Measurements from ENCODE around the gene GNPNAT1. TPM values are rescaled to one million over a fixed set of nuclear protein-coding genes. Genes with fewer than 3 reads are reported as not detected.

Gene GNPNAT1
- total and polyA plus RNA-seq, 5 donors: 5.0 to 15.2 (median 8.0) TPM

DNA sequence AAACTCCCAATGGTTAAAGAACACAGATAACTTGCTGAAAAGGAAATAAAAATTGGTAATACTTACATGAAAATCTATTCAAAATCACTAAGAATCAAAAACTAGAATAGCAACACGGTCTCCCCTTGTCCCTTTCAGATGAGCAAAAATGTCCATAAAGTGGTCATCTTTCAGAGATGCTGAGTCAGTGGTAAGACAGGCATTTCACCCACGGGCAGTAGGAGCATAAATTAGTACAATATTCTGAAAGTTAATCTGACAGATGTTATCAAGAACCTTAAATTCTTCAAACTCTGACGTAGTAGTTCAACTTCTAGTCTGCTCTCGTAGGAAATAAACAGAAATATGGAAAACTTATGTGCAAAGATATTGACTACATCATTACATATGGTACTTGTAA lies 33.1 kb upstream of the GNPNAT1 start:
- intact Hi-C loops (cut with DNase I): loop anchor here (2.0 to 10.0 kb wide), 6 partner anchors 136 to 480 kb away; no protein-coding TSS in a partner anchor
- Histone ChIP-seq H3K27me3 (ENCODE audit: control insufficient read depth, insufficient read depth) (no peaks in the 10 kb centered on the region), H3K4me1 (ENCODE audit: control insufficient read depth, insufficient read depth, low read length) (no peaks in the 10 kb centered on the region), H3K9me3 (ENCODE audit: control insufficient read depth, low read length) (no peaks in the 10 kb centered on the region), H3K4me3 (ENCODE audit: low read length) (no peak overlapping the region), H3K27ac (ENCODE audit: low read length) (no peak overlapping the region)
- DNase-seq (no peak), ATAC-seq (no peak)
- 43% methylated on average over 4 of the region's 4 CpGs for WGBS

DNA sequence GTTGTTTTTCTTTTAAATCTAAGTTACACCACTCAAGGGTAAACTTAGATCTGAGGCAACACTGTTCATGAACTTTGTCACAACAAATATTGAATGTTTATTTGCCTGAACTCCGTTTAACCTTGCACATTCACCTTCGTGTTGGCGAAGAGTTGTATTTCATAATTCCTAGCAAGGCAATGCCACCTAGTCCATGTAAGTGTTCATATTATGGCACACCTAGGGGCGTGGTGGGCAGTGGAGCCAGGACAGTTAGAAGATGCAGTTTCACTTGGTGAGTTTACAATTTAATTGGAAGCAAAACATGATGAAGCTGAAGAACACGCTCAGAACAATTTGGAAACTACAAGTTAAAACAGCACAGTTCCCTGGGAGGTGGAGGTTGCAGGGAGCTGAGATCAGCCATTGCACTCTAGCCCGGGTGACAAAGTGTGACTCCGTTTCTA lies 30.4 kb upstream of the GNPNAT1 start:
- no peak for DNase-seq
- no peak for ATAC-seq
- H3K4me1 ChIP-seq (ENCODE audit: control insufficient read depth, insufficient read depth, low read length): no peaks in the 10 kb centered on the region
- WGBS: 76% methylated on average over 7 of the region's 7 CpGs
- H3K27ac ChIP-seq (ENCODE audit: low read length): no peak overlapping the region
- no peaks in the 10 kb centered on the region for H3K9me3 ChIP-seq (ENCODE audit: control insufficient read depth, low read length)
- H3K27me3 ChIP-seq (ENCODE audit: control insufficient read depth, insufficient read depth): no peaks in the 10 kb centered on the region
- intact Hi-C loops (cut with DNase I): loop anchor here (5.0 to 10.0 kb wide), 5 partner anchors 140 to 483 kb away; no protein-coding TSS in a partner anchor
- H3K4me3 ChIP-seq (ENCODE audit: low read length): no peak overlapping the region

DNA sequence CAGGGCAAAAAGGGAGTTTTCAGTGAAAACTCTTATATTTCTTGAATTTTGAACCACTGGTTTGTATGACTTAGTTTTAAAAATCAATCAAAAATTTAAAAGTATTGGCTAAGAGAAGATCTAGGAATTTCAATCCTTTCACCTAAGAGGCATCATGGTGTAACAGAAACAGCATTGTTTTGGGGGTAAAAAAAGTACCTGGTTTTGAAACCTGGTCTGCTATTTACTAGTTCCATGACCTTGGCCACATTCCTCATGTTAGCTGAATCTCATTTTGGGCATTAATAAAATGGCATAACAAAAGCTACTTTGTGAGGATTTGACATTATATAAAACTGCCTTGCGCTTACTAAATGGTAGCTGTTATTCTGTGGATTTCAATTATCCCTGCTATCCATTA lies 16.7 kb upstream of the GNPNAT1 start:
- ATAC-seq (no peak), DNase-seq (no peak)
- intact Hi-C loops (cut with DNase I): no loop called here
- Histone ChIP-seq H3K27ac (ENCODE audit: low read length) (no peak overlapping the region), H3K9me3 (ENCODE audit: control insufficient read depth, low read length) (no peaks in the 10 kb centered on the region), H3K27me3 (ENCODE audit: control insufficient read depth, insufficient read depth) (no peaks in the 10 kb centered on the region), H3K4me3 (ENCODE audit: low read length) (no peak overlapping the region), H3K4me1 (ENCODE audit: control insufficient read depth, insufficient read depth, low read length) (no peaks in the 10 kb centered on the region)
- 92% methylated on average over 1 of the region's 1 CpG for WGBS

DNA sequence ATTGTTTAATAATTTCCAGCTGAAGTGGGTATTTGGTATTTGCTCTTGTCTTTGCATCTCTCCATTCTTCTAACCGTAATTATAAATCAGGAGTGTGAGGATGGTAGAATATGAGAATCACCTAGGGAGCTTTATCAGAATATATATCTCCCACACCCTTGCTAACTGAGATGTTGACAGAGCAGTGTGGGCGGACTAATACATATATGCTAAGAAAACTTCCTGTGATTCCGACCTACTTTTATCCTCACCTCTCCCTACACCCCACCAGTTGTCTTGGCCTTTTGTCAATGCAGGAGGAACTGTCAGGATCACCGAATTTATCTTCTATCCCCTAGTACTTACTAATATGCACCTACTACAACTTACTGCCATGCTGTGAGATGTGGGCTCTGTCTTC lies 14.7 kb upstream of the GNPNAT1 start:
- ATAC-seq (no peak), DNase-seq (no peak)
- 83% methylated on average over 4 of the region's 4 CpGs for WGBS
- H3K4me1 ChIP-seq (ENCODE audit: control insufficient read depth, insufficient read depth, low read length): no peaks in the 10 kb centered on the region
- no peaks in the 10 kb centered on the region for H3K27me3 ChIP-seq (ENCODE audit: control insufficient read depth, insufficient read depth)
- H3K27ac ChIP-seq (ENCODE audit: low read length): no peak overlapping the region
- intact Hi-C loops (cut with DNase I): no loop called here
- H3K4me3 ChIP-seq (ENCODE audit: low read length): no peak overlapping the region
- H3K9me3 ChIP-seq (ENCODE audit: control insufficient read depth, low read length): no peaks in the 10 kb centered on the region

DNA sequence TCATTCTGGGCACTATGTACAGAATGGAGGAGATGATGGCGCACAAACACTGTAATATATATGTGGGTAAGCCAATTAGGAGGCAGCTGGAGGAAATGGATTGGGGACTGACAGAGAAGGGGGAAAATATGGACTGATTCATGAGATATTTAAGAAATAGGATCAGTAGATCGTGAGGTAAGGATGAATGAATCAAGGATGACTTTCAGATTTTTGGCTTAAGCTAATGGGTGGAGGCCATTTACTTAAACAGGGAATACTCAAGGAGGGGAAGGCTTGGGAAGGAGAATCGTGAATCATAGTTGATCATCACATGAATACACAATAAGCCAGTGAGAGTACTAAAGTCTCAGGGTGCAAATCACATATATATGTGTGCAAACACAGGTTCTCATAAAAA lies 11.2 kb upstream of the GNPNAT1 start:
- ATAC-seq: no peak
- Histone ChIP-seq H3K4me1 (ENCODE audit: control insufficient read depth, insufficient read depth, low read length) (no peaks in the 10 kb centered on the region), H3K27ac (ENCODE audit: low read length) (no peak overlapping the region), H3K27me3 (ENCODE audit: control insufficient read depth, insufficient read depth) (no peaks in the 10 kb centered on the region), H3K4me3 (ENCODE audit: low read length) (no peak overlapping the region), H3K9me3 (ENCODE audit: control insufficient read depth, low read length) (no peaks in the 10 kb centered on the region)
- DNase-seq: no peak
- 86% methylated on average over 3 of the region's 3 CpGs for WGBS
- intact Hi-C loops (cut with DNase I): no loop called here

DNA sequence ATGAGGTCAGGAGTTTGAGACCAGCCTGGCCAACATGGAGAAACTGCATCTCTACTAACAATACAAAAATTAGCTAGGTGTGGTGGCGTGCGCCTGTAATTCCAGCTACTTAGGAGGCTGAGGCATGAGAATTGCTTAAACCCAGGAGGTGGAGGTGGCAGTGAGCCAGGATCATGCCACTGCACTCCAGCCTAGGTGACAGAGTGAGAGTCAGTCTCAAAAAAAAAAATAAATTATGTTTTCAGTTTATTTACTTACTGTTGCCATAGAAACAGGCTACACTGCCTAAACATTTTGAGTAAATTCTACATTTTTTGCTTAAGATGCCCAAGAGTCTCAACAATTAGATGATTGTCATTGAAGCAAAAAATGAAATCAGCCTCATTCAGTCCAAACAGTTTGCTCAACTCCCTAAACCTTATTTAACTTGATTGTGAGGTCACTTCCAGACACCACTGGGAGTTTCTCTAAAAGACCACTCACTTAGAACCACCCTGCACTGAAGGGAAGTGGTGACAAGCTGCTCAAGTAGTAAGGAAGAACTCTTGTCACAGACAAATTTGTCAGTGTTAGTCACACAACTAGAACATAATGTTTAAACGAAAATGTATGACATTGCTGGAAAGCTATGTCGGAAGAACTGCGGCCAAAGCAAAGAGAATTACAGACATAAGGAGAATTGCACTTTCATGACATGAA lies 9.8 kb upstream of the GNPNAT1 start:
- ATAC-seq: peak; percentile 75 to 93
- H3K27ac ChIP-seq (ENCODE audit: low read length): no peak overlapping the region
- peak in 2 of 3 donors; percentile 49 to 57 for DNase-seq
- H3K4me3 ChIP-seq (ENCODE audit: low read length): no peak overlapping the region
- no peaks in the 10 kb centered on the region for H3K9me3 ChIP-seq (ENCODE audit: control insufficient read depth, low read length)
- intact Hi-C loops (cut with DNase I): no loop called here
- WGBS: 62% methylated on average over 5 of the region's 5 CpGs
- no peaks in the 10 kb centered on the region for H3K27me3 ChIP-seq (ENCODE audit: control insufficient read depth, insufficient read depth)
- H3K4me1 ChIP-seq (ENCODE audit: control insufficient read depth, insufficient read depth, low read length): no peaks in the 10 kb centered on the region

DNA sequence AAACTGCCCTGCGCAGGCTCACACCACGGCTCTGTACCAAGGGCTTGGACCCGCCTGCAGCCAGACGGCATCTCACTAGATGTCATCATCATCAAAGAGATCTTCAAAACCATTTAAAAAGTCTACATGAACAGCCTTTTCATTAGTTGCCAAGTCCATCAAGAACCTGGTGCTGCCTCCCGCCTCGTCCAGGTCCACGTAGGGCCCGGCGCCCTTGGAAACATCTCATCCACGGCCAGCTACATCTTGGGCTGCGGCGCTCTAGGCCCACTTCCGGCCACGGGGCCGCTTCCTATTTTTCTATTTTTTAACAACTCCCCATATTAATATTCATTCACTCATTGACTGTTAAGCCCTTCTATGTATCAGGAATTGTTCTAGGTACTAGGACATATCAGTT lies 7.4 kb upstream of the GNPNAT1 start:
- no peaks in the 10 kb centered on the region for H3K27me3 ChIP-seq (ENCODE audit: control insufficient read depth, insufficient read depth)
- H3K4me3 ChIP-seq (ENCODE audit: low read length): no peak overlapping the region
- intact Hi-C loops (cut with DNase I): no loop called here
- H3K4me1 ChIP-seq (ENCODE audit: control insufficient read depth, insufficient read depth, low read length): no peaks in the 10 kb centered on the region
- no peaks in the 10 kb centered on the region for H3K9me3 ChIP-seq (ENCODE audit: control insufficient read depth, low read length)
- ATAC-seq (no peak), DNase-seq (no peak)
- no peak overlapping the region for H3K27ac ChIP-seq (ENCODE audit: low read length)
- WGBS: 95% methylated on average over 15 of the region's 15 CpGs

DNA sequence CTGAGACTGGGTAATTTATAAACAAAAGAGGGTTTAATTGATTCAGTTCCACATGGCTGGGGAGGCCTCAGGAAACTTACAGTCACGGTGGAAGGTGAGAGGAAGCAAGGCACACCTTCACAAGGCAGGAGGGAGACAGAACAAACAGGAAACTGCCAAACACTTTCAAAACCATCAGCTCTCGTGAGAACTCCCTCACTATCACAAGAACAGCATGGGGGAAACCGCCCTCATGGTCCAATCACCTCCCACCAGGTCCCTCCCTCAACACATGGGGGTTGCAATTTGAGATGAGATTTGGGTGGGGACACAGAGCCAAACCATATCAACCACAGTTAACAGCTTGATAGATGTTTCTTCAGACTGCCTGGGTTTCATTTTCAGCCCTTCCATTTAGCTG lies 6.2 kb upstream of the GNPNAT1 start:
- intact Hi-C loops (cut with DNase I): no loop called here
- DNase-seq: no peak
- no peaks in the 10 kb centered on the region for H3K4me1 ChIP-seq (ENCODE audit: control insufficient read depth, insufficient read depth, low read length)
- H3K27me3 ChIP-seq (ENCODE audit: control insufficient read depth, insufficient read depth): no peaks in the 10 kb centered on the region
- H3K4me3 ChIP-seq (ENCODE audit: low read length): no peak overlapping the region
- H3K9me3 ChIP-seq (ENCODE audit: control insufficient read depth, low read length): no peaks in the 10 kb centered on the region
- WGBS: 70% methylated on average over 3 of the region's 3 CpGs
- ATAC-seq: no peak
- no peak overlapping the region for H3K27ac ChIP-seq (ENCODE audit: low read length)

DNA sequence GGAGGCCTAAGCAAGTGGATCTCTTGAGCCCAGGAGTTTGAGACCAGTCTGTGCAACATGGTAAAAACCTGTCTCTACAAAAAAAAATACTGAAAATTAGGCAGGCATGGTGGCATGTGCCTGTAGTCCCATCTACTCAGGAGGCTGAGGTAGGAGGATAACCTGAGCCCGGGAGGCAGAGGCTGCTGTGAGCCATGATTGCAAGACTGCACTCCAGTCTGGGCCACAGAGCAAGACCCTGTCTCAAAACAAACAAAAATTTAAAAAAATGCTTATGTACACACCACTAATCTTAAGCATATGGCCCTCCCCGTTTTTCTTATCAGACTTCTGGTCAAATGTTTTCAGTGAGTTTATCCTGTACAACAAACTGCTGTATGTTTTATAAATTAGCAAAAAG lies 1.7 kb upstream of the GNPNAT1 start:
- DNase-seq (peak in 1 of 3 donors; percentile 33), ATAC-seq (no peak)
- intact Hi-C loops (cut with DNase I): no loop called here
- Histone ChIP-seq H3K27me3 (ENCODE audit: control insufficient read depth, insufficient read depth) (no peaks in the 10 kb centered on the region), H3K9me3 (ENCODE audit: control insufficient read depth, low read length) (no peaks in the 10 kb centered on the region), H3K4me3 (ENCODE audit: low read length) (no peak overlapping the region), H3K4me1 (ENCODE audit: control insufficient read depth, insufficient read depth, low read length) (peaks cover 2% of the 10 kb centered on the region), H3K27ac (ENCODE audit: low read length) (no peak overlapping the region)
- WGBS: 59% methylated on average over 2 of the region's 2 CpGs

DNA sequence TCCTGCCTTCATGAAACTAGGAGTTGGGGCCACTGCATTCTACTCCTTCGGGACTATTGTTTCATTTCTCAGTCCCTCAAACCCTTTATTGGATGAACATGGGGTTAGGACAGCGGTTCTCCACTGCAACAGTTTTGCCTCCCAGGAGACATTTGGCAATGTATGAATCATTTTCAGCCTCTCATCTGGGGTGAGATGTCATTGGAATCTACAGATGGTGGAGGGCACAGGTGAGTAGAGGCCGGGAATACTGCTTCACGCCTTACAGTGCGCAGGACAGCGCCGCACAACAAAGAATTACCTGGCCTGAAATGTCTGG lies 649 bp upstream of the GNPNAT1 start:
- intact Hi-C loops (cut with DNase I): no loop called here
- H3K4me1 ChIP-seq (ENCODE audit: control insufficient read depth, insufficient read depth, low read length): peaks cover 2% of the 10 kb centered on the region
- peak in 1 of 3 donors; percentile 40 for DNase-seq
- H3K27me3 ChIP-seq (ENCODE audit: control insufficient read depth, insufficient read depth): no peaks in the 10 kb centered on the region
- H3K27ac ChIP-seq (ENCODE audit: low read length): peak overlapping the region; percentile 95
- no peaks in the 10 kb centered on the region for H3K9me3 ChIP-seq (ENCODE audit: control insufficient read depth, low read length)
- peak overlapping the region; percentile 77 for H3K4me3 ChIP-seq (ENCODE audit: low read length)
- no peak for ATAC-seq
- WGBS: 76% methylated on average over 7 of the region's 7 CpGs

DNA sequence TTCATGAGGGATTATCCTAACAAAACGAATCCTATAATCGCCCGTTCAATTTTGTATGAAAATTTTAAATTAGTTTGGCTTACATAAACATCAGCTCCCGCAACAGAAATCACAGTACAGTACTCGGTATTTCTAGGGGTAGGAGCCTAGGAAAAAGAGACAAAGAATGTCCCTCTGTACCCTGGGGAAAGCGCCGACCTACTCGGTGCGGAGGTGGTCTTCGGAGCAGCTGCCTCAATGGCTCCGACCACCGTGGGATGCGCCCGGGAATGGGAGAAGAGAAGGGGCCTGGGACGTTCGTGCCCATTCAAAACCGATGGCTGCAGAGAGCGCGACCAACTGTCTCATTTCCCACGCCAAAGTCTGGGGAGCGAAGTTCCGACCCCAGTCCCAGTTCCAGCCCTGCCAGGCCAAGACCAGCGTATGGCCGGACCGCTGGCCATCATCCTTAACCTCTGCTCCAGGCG lies 618 bp downstream of the GNPNAT1 start:
- peak overlapping the region; percentile 6 for H3K27ac ChIP-seq (ENCODE audit: low read length)
- 2% methylated on average over 26 of the region's 26 CpGs for WGBS
- intact Hi-C loops (cut with DNase I): no loop called here
- no peaks in the 10 kb centered on the region for H3K9me3 ChIP-seq (ENCODE audit: control insufficient read depth, low read length)
- H3K4me3 ChIP-seq (ENCODE audit: low read length): peak overlapping the region; percentile 77
- no peaks in the 10 kb centered on the region for H3K27me3 ChIP-seq (ENCODE audit: control insufficient read depth, insufficient read depth)
- H3K4me1 ChIP-seq (ENCODE audit: control insufficient read depth, insufficient read depth, low read length): peaks cover 2% of the 10 kb centered on the region
- DNase-seq: no peak
- no peak for ATAC-seq

Data from right cardiac atrium (tissue), 5 donors.